B cell (primary cell): Measurements from ENCODE around the gene SUOX. TPM values are rescaled to one million over a fixed set of nuclear protein-coding genes. Genes with fewer than 3 reads are reported as not detected.

Experiments
- ATAC-seq: fragments of 200-7000 bp; cut with Tn5 transposase; one replicate; pipeline ENCODE4 v1.10.0; 2021; ENCODE audit warnings: low read depth, mild to moderate bottlenecking, moderate number of reproducible peaks, moderate library complexity
- CTCF ChIA-PET: fragments of 350-600 bp; sonication (Branson Sonifier 250); formaldehyde crosslinking; loops from one replicate; lab custom pipeline; 2021; ENCODE audit warnings: antibody characterized with exemption, inconsistent platforms; lab: Charles Lee
- POLR2A ChIA-PET: fragments of 350-600 bp; sonication (Branson Sonifier 250); formaldehyde crosslinking; loops from one replicate; lab custom pipeline; 2021; ENCODE audit warnings: antibody characterized with exemption; lab: Charles Lee
- DNase-seq: peaks from one replicate; pipeline ENCODE4 v3.0.0; 2013
- H2AFZ ChIP-seq: 2 replicates; pipeline ENCODE4 v1.6.1; 2012; ENCODE audit warnings: mild to moderate bottlenecking, low read depth, low read length; ENCODE audit not compliant: insufficient read depth, poor library complexity, severe bottlenecking
- H3K27ac ChIP-seq, 2 donors: 1 replicate in 1 of 2; 2 replicates in 1 of 2; pipeline ENCODE4 v1.5.1; 2012 to 2013; ENCODE audit warnings: low read length in 2 of 2, mild to moderate bottlenecking in 2 of 2, moderate library complexity in 1 of 2
- H3K27me3 ChIP-seq, 4 experiments: fragments of 200-600 bp in 1 of 4; sonication (generic) in 1 of 4; replicated peaks in 1 of 4; 1 replicate in 2 of 4; 2 replicates in 2 of 4; pipeline versions ENCODE4 v1.6.1 to v1.7.0; 2013 to 2016; ENCODE audit warnings: low read length in 3 of 4, mild to moderate bottlenecking in 2 of 4, mixed read lengths in 1 of 4, moderate library complexity in 1 of 4; ENCODE audit not compliant: insufficient read depth in 4 of 4, control insufficient read depth in 3 of 4; ENCODE audit errors: control extremely low read depth in 1 of 4
- H3K36me3 ChIP-seq, 2 experiments: replicated peaks in 1 of 2; 1 replicate in 1 of 2; 2 replicates in 1 of 2; pipeline versions ENCODE4 v1.6.1 to v1.7.1; 2013; ENCODE audit warnings: low read length in 1 of 2; ENCODE audit not compliant: insufficient read depth in 2 of 2, control insufficient read depth in 1 of 2; ENCODE audit errors: control extremely low read depth in 1 of 2, extremely low read depth in 1 of 2
- H3K4me1 ChIP-seq, 2 donors: fragments of 200-600 bp in 1 of 2; sonication (generic) in 1 of 2; 1 replicate in 1 of 2; 2 replicates in 1 of 2; pipeline versions ENCODE4 v1.5.1 to v1.6.1; 2013 to 2017; ENCODE audit warnings: low read length in 2 of 2; ENCODE audit not compliant: control insufficient read depth in 2 of 2, insufficient read depth in 2 of 2
- H3K4me2 ChIP-seq: replicated peaks from 2 replicates; pipeline ENCODE3; 2012; ENCODE audit warnings: mild to moderate bottlenecking, low read depth, low read length; ENCODE audit not compliant: poor library complexity, severe bottlenecking
- H3K4me3 ChIP-seq, 5 experiments: fragments of 200-600 bp in 1 of 5; sonication (generic) in 1 of 5; 1 replicate in 3 of 5; 2 replicates in 2 of 5; pipeline versions ENCODE4 v1.5.1 to v1.7.0; 2011 to 2016; ENCODE audit warnings: low read length in 4 of 5, mild to moderate bottlenecking in 4 of 5, low read depth in 2 of 5, control low read depth in 1 of 5, moderate library complexity in 1 of 5; ENCODE audit not compliant: insufficient read depth in 1 of 5; ENCODE audit errors: control extremely low read depth in 1 of 5, extremely low read depth in 1 of 5
- H3K79me2 ChIP-seq: fragments of 200-600 bp; sonication (generic); one replicate; pipeline ENCODE4 v1.6.0; 2016; ENCODE audit warnings: low read length; ENCODE audit not compliant: control insufficient read depth, insufficient read depth
- H3K9ac ChIP-seq: fragments of 200-600 bp; sonication (generic); 2 replicates; pipeline ENCODE4 v1.6.1; 2017; ENCODE audit warnings: mild to moderate bottlenecking, low read length, moderate library complexity
- H3K9me3 ChIP-seq, 3 donors: one replicate each; pipeline versions ENCODE4 v1.6.1 to v1.7.1; 2013; ENCODE audit warnings: low read length in 2 of 3; ENCODE audit not compliant: control insufficient read depth in 2 of 3, insufficient read depth in 1 of 3; ENCODE audit errors: control extremely low read depth in 1 of 3
- H4K20me1 ChIP-seq: 2 replicates; pipeline ENCODE4 v1.6.0; 2012; ENCODE audit warnings: mild to moderate bottlenecking, low read length; ENCODE audit not compliant: insufficient read depth, control insufficient read depth, poor library complexity, severe bottlenecking
- H3K27ac Mint-ChIP-seq: one replicate; pipeline ENCODE4 v1.8.0; 2021; ENCODE audit warnings: mixed read lengths
- H3K27me3 Mint-ChIP-seq: one replicate; pipeline ENCODE4 v1.8.0; 2021; ENCODE audit warnings: mixed read lengths
- H3K4me1 Mint-ChIP-seq: one replicate; pipeline ENCODE4 v1.8.0; 2021; ENCODE audit warnings: mixed read lengths
- H3K4me3 Mint-ChIP-seq: one replicate; pipeline ENCODE4 v1.8.0; 2021; ENCODE audit warnings: mixed read lengths
- H3K9me3 Mint-ChIP-seq: one replicate; pipeline ENCODE4 v1.8.0; 2022; ENCODE audit warnings: mixed read lengths; ENCODE audit not compliant: insufficient read depth
- CTCF ChIP-seq: fragments of 200-600 bp; IDR thresholded peaks from one replicate; pipeline ENCODE4 v1.8.0; 2022; ENCODE audit warnings: antibody characterized with exemption, mild to moderate bottlenecking
- EZH2 ChIP-seq: IDR thresholded peaks from 2 replicates; pipeline ENCODE4 v1.6.1; 2012; ENCODE audit warnings: borderline replicate concordance, low read depth, mild to moderate bottlenecking, moderate library complexity, low read length; ENCODE audit not compliant: insufficient read depth, poor library complexity, severe bottlenecking
- WGBS: methylation state at CpG from one replicate; pipeline ENCODE4 v1.1.5; 2013; ENCODE audit warnings: missing lambda C conversion rate; ENCODE audit not compliant: insufficient coverage; 5-methylcytosine and 5-hydroxymethylcytosine counted together
- intact Hi-C: fragments of 100-400 bp; cut with micrococcal nuclease; formaldehyde crosslinking; loops from one replicate; pipeline ENCODE4 v1.10.0; 2022
- polyA plus RNA-seq: library from polyadenylated mRNA; depleted of rRNA; stranded (reverse); fragments of >200 nt; gene quantifications from 2 replicates; pipeline ENCODE4 v1.2.3, GENCODE V29; 2012
- total RNA-seq, 2 donors: library from RNA; stranded (reverse); fragments of 120-200 nt in 1 of 2; gene quantifications; 1 replicate in 1 of 2; 2 replicates in 1 of 2; pipeline versions ENCODE4 v1.2.3 to v1.2.4, GENCODE V29; 2013 to 2022

The SUOX gene
- total and polyA plus RNA-seq, 2 donors (not counting 1 experiment from before 2014, with no cell fraction given): 3.1 to 7.5 TPM

- WGBS: 96% methylated on average over 4 of the region's 8 CpGs
- CTCF ChIA-PET: interaction anchor here (0.7 to 4.4 kb wide), 30 partner anchors 9 to 263 kb away, joined by 3 to 33 read pairs (median 4); partner anchors contain the start of genes ANKRD52, RAB5B and SARNP
- no peaks in the 10 kb centered on the region for H3K79me2 ChIP-seq
- peaks cover 0 to 4% (median 0%) of the 10 kb centered on the region in 4 experiments for H3K27me3 ChIP-seq
- POLR2A ChIA-PET: interaction anchor here (0.6 to 2.5 kb wide), 3 partner anchors 12 to 49 kb away, joined by 3 to 9 read pairs (median 4); partner anchors contain the start of gene RAB5B
- Mint-ChIP-seq H3K4me3 (no peak overlapping the region), H3K9me3 (no peaks in the 10 kb centered on the region), H3K4me1 (peaks cover 21% of the 10 kb centered on the region), H3K27me3 (no peaks in the 10 kb centered on the region), H3K27ac (no peak overlapping the region)
- peaks cover 3 to 39% of the 10 kb centered on the region in 2 experiments for H3K36me3 ChIP-seq
- no peak overlapping the region for H2AFZ ChIP-seq
- H4K20me1 ChIP-seq: no peaks in the 10 kb centered on the region
- DNase-seq (no peak), ATAC-seq (no peak)
- no peak overlapping the region for H3K4me3 ChIP-seq
- no peak overlapping the region for H3K9ac ChIP-seq
- H3K4me2 ChIP-seq: no peak overlapping the region
- TF ChIP-seq CTCF: no peak
- no peak for TF ChIP-seq EZH2
- peaks cover 13 to 18% of the 10 kb centered on the region in 2 donors for H3K4me1 ChIP-seq
- no peak overlapping the region for H3K27ac ChIP-seq
- intact Hi-C loops: loop anchor here (5.0 kb wide), 1 partner anchor 132 kb away; the partner anchor contains the start of gene ESYT1
- H3K9me3 ChIP-seq: no peaks in the 10 kb centered on the region
Measured at GRCh38 chr12:55995366-55995765, 1.7 kb upstream of the SUOX start.

- POLR2A ChIA-PET: interaction anchor here (0.8 to 2.5 kb wide), 4 partner anchors 14 to 48 kb away, joined by 4 to 9 read pairs (median 6); partner anchors contain the start of gene RAB5B
- CTCF ChIA-PET: interaction anchor here (0.5 to 4.4 kb wide), 41 partner anchors 10 to 561 kb away, joined by 3 to 33 read pairs (median 4); partner anchors contain the start of genes ANKRD52, BLOC1S1, RAB5B and SARNP
- Histone ChIP-seq H3K79me2 (no peaks in the 10 kb centered on the region), H3K4me2 (peak overlapping the region; percentile 78), H3K4me3 (peak overlapping the region in 4 of 5 experiments; percentile 32 to 48 (median 43)), H3K9me3 (no peaks in the 10 kb centered on the region), H3K9ac (no peak overlapping the region), H3K4me1 (peaks cover 13 to 18% of the 10 kb centered on the region in 2 donors), H4K20me1 (no peaks in the 10 kb centered on the region), H3K27me3 (peaks cover 0 to 4% (median 0%) of the 10 kb centered on the region in 4 experiments), H3K27ac (no peak overlapping the region), H2AFZ (peak overlapping the region; percentile 59), H3K36me3 (peaks cover under 1 to 30% of the 10 kb centered on the region in 2 experiments)
- Mint-ChIP-seq H3K4me1 (peaks cover 21% of the 10 kb centered on the region), H3K9me3 (no peaks in the 10 kb centered on the region), H3K27ac (no peak overlapping the region), H3K27me3 (no peaks in the 10 kb centered on the region), H3K4me3 (peak overlapping the region; percentile 84)
- ATAC-seq: peak; percentile 50
- intact Hi-C loops: loop anchor here (1.0 to 5.0 kb wide), 5 partner anchors 22 to 195 kb away; partner anchors contain the start of genes ESYT1, RAB5B and RPS26
- TF ChIP-seq CTCF (peak; percentile 87), EZH2 (no peak)
- WGBS: 72% methylated on average over 5 of the region's 14 CpGs
- peak; percentile 79 for DNase-seq
Measured at GRCh38 chr12:55996201-55996714, 818 bp upstream of the SUOX start.
